Fibroblast of skin of back (primary cell): ENCODE data around the gene SOX2.
"Not testable (repeated sequence)": the region's sequence is repeated elsewhere in the genome, so short reads cannot be mapped to it uniquely, and the experiment has no call there.

ENCODE experiments used
- DNase-seq: peaks from one replicate; pipeline ENCODE4 v3.0.0-alpha.2; 2013

SOX2 gene

DNA sequence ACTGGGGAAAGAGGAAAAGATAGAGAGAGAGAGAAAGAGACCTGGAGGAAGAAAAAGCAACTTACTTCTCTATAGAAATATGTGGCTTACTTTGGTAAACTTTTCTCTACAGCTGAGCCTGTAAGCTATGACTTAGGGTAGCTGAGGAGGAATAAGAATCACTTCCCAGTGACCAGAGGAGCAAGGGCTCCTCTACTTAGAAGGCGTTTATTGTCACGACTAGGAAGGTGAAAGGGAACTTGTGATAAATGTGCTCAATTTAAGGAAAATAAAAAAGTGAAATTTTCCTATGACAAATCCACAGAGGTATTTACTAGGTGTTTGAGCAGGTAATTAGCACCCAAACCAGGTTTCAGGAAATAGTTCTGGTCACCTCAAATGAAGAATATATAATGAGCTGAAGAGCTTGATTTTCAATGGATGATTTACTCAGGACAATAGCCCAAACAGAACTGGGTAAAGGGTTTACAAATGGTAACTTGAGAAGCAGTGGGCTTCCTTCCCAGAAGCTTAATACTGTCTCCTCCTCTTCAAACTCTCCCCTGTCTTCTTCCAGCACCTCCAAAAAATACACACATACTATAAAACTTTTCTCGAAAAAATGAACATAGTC lies 46.1 kb downstream of the SOX2 start:
- no peak for DNase-seq

GRCh38 chr3:181761906-181762305 lies 50.2 kb downstream of the SOX2 start:
- no peak for DNase-seq

GRCh38 chr3:181764033-181764432 lies 52.3 kb downstream of the SOX2 start:
- not testable (repeated sequence) for DNase-seq
